IPS-18a (cell line): ENCODE measurements around the gene RPS6KC1.
"Not testable (repeated sequence)": the region's sequence is repeated elsewhere in the genome, so short reads cannot be mapped to it uniquely, and the experiment has no call there.

Experiments used
- H3K27ac ChIP-seq: one replicate; pipeline ENCODE4 v1.5.1; 2013; ENCODE audit warnings: low read length
- H3K27me3 ChIP-seq: one replicate; pipeline ENCODE4 v1.6.1; 2013; ENCODE audit warnings: mild to moderate bottlenecking, low read length; ENCODE audit not compliant: control insufficient read depth, insufficient read depth
- H3K36me3 ChIP-seq: one replicate; pipeline ENCODE4 v1.6.1; 2013; ENCODE audit warnings: low read depth, low read length; ENCODE audit not compliant: control insufficient read depth
- H3K4me1 ChIP-seq: one replicate; pipeline ENCODE4 v1.6.1; 2013; ENCODE audit warnings: low read depth, low read length; ENCODE audit not compliant: control insufficient read depth
- H3K4me3 ChIP-seq: one replicate; pipeline ENCODE4 v1.5.1; 2013; ENCODE audit warnings: low read length
- H3K9ac ChIP-seq: one replicate; pipeline ENCODE4 v1.6.1; 2013; ENCODE audit warnings: mild to moderate bottlenecking, low read length, moderate library complexity
- H3K9me3 ChIP-seq: one replicate; pipeline ENCODE4 v1.6.1; 2013; ENCODE audit warnings: low read depth, low read length; ENCODE audit not compliant: control insufficient read depth

RPS6KC1 gene

DNA sequence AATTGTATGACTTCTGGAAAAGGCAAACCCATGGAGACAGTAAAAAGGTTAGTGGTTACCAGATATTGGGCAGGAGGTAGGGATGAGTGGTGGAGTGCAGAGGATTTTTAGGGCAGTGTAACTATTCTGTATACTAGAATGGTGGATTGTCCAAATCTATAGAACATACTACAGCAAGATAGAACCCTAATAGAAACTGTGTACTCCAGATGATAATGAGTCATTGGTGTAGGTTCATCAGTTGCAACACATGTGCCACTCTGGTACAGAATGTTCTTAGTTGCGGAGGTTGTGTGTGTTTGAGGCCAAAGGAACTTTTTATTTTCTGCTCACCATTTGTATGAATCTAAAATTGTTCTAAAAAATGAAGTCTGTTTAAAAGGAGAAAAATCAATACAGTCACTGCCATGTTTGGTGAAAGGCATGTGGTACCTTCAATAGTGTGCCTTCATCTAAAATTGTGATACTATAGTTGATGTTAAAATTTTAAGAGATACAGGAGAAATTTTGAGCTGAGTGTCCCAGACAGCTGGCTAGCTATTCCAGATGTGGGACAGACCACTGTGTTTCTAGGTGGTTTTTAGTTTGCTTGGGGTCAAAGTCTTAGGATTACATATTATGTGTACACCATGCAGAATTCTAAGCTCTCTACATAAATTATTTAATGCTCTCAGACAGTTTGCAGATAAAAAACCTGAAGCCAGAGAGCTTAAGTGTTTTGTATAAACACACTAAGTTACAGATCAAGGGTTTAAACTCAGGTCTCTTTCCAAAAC, 150.5 kb downstream of the RPS6KC1 start:
- Histone ChIP-seq H3K4me3 (no peak overlapping the region), H3K36me3 (no peaks in the 10 kb centered on the region), H3K4me1 (no peaks in the 10 kb centered on the region), H3K9me3 (no peaks in the 10 kb centered on the region), H3K27ac (no peak overlapping the region), H3K9ac (no peak overlapping the region), H3K27me3 (no peaks in the 10 kb centered on the region)

DNA sequence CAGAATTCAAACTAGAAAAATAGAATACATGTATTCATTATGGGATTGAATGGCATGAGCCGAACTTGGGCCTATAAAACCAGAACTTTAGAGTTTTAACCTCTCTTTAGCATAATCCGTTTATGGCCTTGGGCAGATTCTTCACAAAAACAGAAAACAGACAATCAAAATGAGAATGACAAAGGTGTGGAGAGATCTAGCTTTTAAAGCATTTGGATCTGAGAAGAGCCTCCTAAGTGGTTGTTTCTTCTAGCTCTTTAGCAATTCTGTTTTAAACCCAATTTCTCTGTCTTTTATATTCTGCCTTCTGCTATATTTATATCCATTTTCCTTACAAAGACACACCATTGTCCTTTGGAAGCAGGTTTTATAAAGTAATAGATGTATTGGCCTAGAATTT, 160.2 kb downstream of the RPS6KC1 start:
- Histone ChIP-seq H3K27me3 (no peaks in the 10 kb centered on the region), H3K4me1 (no peaks in the 10 kb centered on the region), H3K36me3 (peaks cover 4% of the 10 kb centered on the region), H3K9me3 (peaks cover 6% of the 10 kb centered on the region), H3K4me3 (no peak overlapping the region), H3K9ac (no peak overlapping the region), H3K27ac (no peak overlapping the region)

- not testable (repeated sequence) for H3K4me1 ChIP-seq, H3K27me3 ChIP-seq, H3K9ac ChIP-seq, H3K4me3 ChIP-seq, H3K9me3 ChIP-seq, H3K36me3 ChIP-seq, H3K27ac ChIP-seq
Measured at GRCh38 chr1:213219076-213219475, 168.0 kb downstream of the RPS6KC1 start.

GRCh38 chr1:213221209-213221608, 170.2 kb downstream of the RPS6KC1 start:
- no peak overlapping the region for H3K4me3 ChIP-seq
- H3K27me3 ChIP-seq: no peaks in the 10 kb centered on the region
- no peaks in the 10 kb centered on the region for H3K36me3 ChIP-seq
- no peaks in the 10 kb centered on the region for H3K9me3 ChIP-seq
- no peak overlapping the region for H3K9ac ChIP-seq
- H3K4me1 ChIP-seq: no peaks in the 10 kb centered on the region
- no peak overlapping the region for H3K27ac ChIP-seq

DNA sequence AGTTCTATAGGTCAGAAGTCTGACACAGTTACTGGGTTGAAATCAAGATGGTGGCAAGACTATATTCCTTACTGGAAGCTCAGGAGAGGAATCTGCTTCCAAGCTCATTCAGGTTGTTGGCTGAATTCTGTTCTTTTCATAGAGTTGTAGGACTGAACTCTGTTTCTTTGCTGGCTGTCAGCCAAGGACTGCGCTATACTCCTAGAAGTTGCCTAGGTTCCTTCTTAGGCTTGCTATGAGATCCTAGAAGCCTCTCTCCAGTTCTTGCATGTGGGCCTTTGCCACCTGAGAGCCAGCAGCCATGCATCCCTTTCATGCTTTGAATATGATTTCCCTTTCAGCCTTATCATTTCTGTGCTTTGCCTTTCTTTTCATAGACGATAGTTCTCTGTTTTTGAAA, 176.4 kb downstream of the RPS6KC1 start:
- Histone ChIP-seq H3K9ac (no peak overlapping the region), H3K36me3 (no peaks in the 10 kb centered on the region), H3K4me1 (peaks cover 14% of the 10 kb centered on the region), H3K9me3 (no peaks in the 10 kb centered on the region), H3K27ac (no peak overlapping the region), H3K4me3 (no peak overlapping the region), H3K27me3 (peaks cover 21% of the 10 kb centered on the region)

- H3K9me3 ChIP-seq: no peaks in the 10 kb centered on the region
- peaks cover 29% of the 10 kb centered on the region for H3K27me3 ChIP-seq
- H3K27ac ChIP-seq: no peak overlapping the region
- peaks cover 17% of the 10 kb centered on the region for H3K4me1 ChIP-seq
- no peak overlapping the region for H3K9ac ChIP-seq
- no peak overlapping the region for H3K4me3 ChIP-seq
- H3K36me3 ChIP-seq: no peaks in the 10 kb centered on the region
Measured at GRCh38 chr1:213231795-213232231, 180.8 kb downstream of the RPS6KC1 start.

GRCh38 chr1:213242883-213243282, 191.8 kb downstream of the RPS6KC1 start:
- no peaks in the 10 kb centered on the region for H3K36me3 ChIP-seq

GRCh38 chr1:213244664-213245091, 193.6 kb downstream of the RPS6KC1 start:
- H3K36me3 ChIP-seq: no peaks in the 10 kb centered on the region
- no peak overlapping the region for H3K27ac ChIP-seq
- H3K27me3 ChIP-seq: no peaks in the 10 kb centered on the region
- no peak overlapping the region for H3K9ac ChIP-seq
- H3K4me1 ChIP-seq: peaks cover 15% of the 10 kb centered on the region
- no peaks in the 10 kb centered on the region for H3K9me3 ChIP-seq
- H3K4me3 ChIP-seq: no peak overlapping the region

More at GRCh38 chr1:213242883-213243282, 191.8 kb downstream of the RPS6KC1 start:
- H3K27ac ChIP-seq: no peak overlapping the region
- no peak overlapping the region for H3K9ac ChIP-seq
- H3K4me1 ChIP-seq: peaks cover 15% of the 10 kb centered on the region
- H3K4me3 ChIP-seq: no peak overlapping the region
- no peaks in the 10 kb centered on the region for H3K9me3 ChIP-seq
- H3K27me3 ChIP-seq: no peaks in the 10 kb centered on the region

DNA sequence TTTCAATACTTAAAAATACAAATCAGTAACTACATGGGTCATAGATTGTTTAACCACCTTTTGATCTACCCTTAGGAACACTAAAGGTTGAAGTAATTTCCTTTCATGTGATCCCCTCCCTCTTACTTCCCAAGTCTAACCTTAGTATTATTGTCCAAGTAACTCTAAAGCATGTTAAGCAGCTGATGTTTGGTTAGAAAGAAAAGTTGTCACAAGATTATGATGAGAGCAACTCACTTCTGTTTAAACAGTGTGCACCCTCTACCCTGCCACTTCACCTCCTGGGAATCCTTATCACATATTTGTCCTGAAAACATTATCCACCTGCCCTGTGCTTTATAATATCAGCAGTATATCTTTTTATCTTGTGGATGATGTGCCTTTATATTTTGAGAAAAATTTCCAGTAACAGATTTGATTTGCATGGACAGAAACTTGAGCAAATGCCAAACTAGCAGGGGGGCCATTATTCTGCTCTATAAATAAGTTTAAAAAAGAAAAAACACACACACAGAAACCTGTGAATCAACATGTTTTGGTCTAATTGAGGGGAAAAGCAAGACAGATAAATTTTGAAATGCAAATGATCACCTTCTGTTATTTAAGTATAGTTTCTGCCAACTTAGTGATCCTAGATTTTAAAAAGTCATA, 194.3 kb downstream of the RPS6KC1 start:
- no peaks in the 10 kb centered on the region for H3K9me3 ChIP-seq
- H3K9ac ChIP-seq: no peak overlapping the region
- H3K27ac ChIP-seq: no peak overlapping the region
- H3K4me1 ChIP-seq: peaks cover 15% of the 10 kb centered on the region
- no peaks in the 10 kb centered on the region for H3K36me3 ChIP-seq
- no peak overlapping the region for H3K4me3 ChIP-seq
- H3K27me3 ChIP-seq: no peaks in the 10 kb centered on the region

GRCh38 chr1:213247038-213247437, 196.0 kb downstream of the RPS6KC1 start:
- Histone ChIP-seq H3K36me3 (no peaks in the 10 kb centered on the region), H3K9ac (no peak overlapping the region), H3K4me1 (peaks cover 15% of the 10 kb centered on the region), H3K9me3 (no peaks in the 10 kb centered on the region), H3K27me3 (no peaks in the 10 kb centered on the region), H3K27ac (no peak overlapping the region), H3K4me3 (no peak overlapping the region)

- H3K27me3 ChIP-seq: no peaks in the 10 kb centered on the region
- no peak overlapping the region for H3K4me3 ChIP-seq
- H3K9me3 ChIP-seq: no peaks in the 10 kb centered on the region
- no peaks in the 10 kb centered on the region for H3K36me3 ChIP-seq
- H3K4me1 ChIP-seq: peaks cover 15% of the 10 kb centered on the region
- H3K9ac ChIP-seq: no peak overlapping the region
- no peak overlapping the region for H3K27ac ChIP-seq
Measured at GRCh38 chr1:213249395-213249794, 198.4 kb downstream of the RPS6KC1 start.

DNA sequence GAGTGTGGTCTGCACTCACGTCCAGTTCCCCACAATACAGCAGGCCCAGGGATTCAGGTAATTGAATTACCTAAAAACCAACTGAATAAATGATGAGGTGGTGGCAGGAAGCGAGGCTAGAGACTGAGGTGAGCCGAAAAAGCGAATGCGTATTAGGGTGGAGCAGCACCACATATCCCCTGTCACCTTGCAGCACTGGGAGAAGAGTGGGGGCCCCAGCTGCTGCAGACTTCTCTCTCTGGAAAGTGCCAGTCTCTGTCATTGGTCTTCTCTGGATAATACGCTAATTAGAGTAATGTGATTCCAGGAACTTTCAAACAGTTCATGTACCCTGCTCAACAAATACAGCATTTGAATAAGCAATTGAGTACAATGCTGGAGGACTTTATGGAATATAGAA, 199.0 kb downstream of the RPS6KC1 start:
- Histone ChIP-seq H3K4me1 (peaks cover 11% of the 10 kb centered on the region), H3K36me3 (no peaks in the 10 kb centered on the region), H3K27me3 (no peaks in the 10 kb centered on the region), H3K9ac (no peak overlapping the region), H3K9me3 (no peaks in the 10 kb centered on the region), H3K27ac (no peak overlapping the region), H3K4me3 (no peak overlapping the region)
